Measurements from ENCODE around the gene NDUFA13.
"Not testable (repeated sequence)": the region's sequence is repeated elsewhere in the genome, so short reads cannot be mapped to it uniquely, and the experiment has no call there.

Gene NDUFA13

GRCh38 chr19:19515642-19516519 is at the start of gene NDUFA13:
TSS of gene NDUFA13 (plus strand) at chr19:19516225. CDS start at chr19:19516239, 14 bp downstream.
- peak; percentile 95 for DNase-seq

- DNase-seq = no peak
These were observed 47.5 kb upstream of the NDUFA13 start for GRCh38 chr19:19468424-19469050.

- DNase-seq = no peak
These were observed 45.4 kb upstream of the NDUFA13 start for GRCh38 chr19:19470579-19470978.

GRCh38 chr19:19471682-19472081 is 44.3 kb upstream of the NDUFA13 start:
- DNase-seq = no peak

GRCh38 chr19:19472106-19472505 is 43.9 kb upstream of the NDUFA13 start:
- not testable (repeated sequence) for DNase-seq

- DNase-seq = no peak
These were observed 40.8 kb upstream of the NDUFA13 start for GRCh38 chr19:19475015-19475765.

- no peak for DNase-seq
These were observed 39.9 kb upstream of the NDUFA13 start for GRCh38 chr19:19475849-19476828.

- DNase-seq = no peak
These were observed 38.2 kb upstream of the NDUFA13 start for GRCh38 chr19:19477705-19478383.

- DNase-seq = peak; percentile 51
These were observed 35.3 kb upstream of the NDUFA13 start for GRCh38 chr19:19480688-19481087.

- DNase-seq = no peak
These were observed 33.0 kb upstream of the NDUFA13 start for GRCh38 chr19:19482809-19483596.

GRCh38 chr19:19485161-19485997 is 30.6 kb upstream of the NDUFA13 start:
- DNase-seq = no peak

- no peak for DNase-seq
These were observed 30.1 kb upstream of the NDUFA13 start for GRCh38 chr19:19485998-19486290.

GRCh38 chr19:19486343-19487076 is 29.5 kb upstream of the NDUFA13 start:
- DNase-seq = no peak

- DNase-seq = no peak
These were observed 28.7 kb upstream of the NDUFA13 start for GRCh38 chr19:19487077-19487949.

GRCh38 chr19:19487950-19488874 is 27.8 kb upstream of the NDUFA13 start:
- no peak for DNase-seq

GRCh38 chr19:19488875-19489690 is 26.9 kb upstream of the NDUFA13 start:
- peak; percentile 97 for DNase-seq

Data from activated CD4-positive, alpha-beta T cell treated with anti-CD3 and anti-CD28 coated beads, Interleukin-2, amount 50 U/mL, for 16 hours (primary cell).